Adrenal gland (tissue), 12 donors: ENCODE measurements around the gene SPRR1B. TPM values are rescaled to one million over a fixed set of nuclear protein-coding genes. Genes with fewer than 3 reads are reported as not detected.
"Not testable (repeated sequence)": the region's sequence is repeated elsewhere in the genome, so short reads cannot be mapped to it uniquely, and the experiment has no call there.

Experiments used
- DNase-seq, 7 donors: peaks; one replicate each; pipeline ENCODE4 v3.0.0-alpha.2; 2019 to 2020
- H3K27ac ChIP-seq, 5 donors: fragments of 200-600 bp; sonication (generic) in 4 of 5; 1 replicate in 3 of 5; 2 replicates in 2 of 5; pipeline versions ENCODE4 v1.5.1 to v1.8.0; 2016 to 2020; ENCODE audit warnings: mild to moderate bottlenecking in 1 of 5
- H3K27me3 ChIP-seq: fragments of 200-600 bp; 2 replicates; pipeline ENCODE4 v1.8.0; 2021
- H3K36me3 ChIP-seq, 2 donors: fragments of 200-600 bp; replicated peaks in 1 of 2; 1 replicate in 1 of 2; 2 replicates in 1 of 2; pipeline versions ENCODE4 v1.5.1 to v1.8.0; 2018 to 2022
- H3K4me1 ChIP-seq, 2 donors: fragments of 200-600 bp; replicated peaks in 1 of 2; 1 replicate in 1 of 2; 2 replicates in 1 of 2; pipeline versions ENCODE4 v1.5.1 to v1.8.0; 2018 to 2021
- H3K4me3 ChIP-seq, 4 donors: fragments of 200-600 bp; sonication (generic) in 3 of 4; one replicate each; pipeline ENCODE4 v1.5.1; 2016 to 2018
- H3K9me3 ChIP-seq, 3 donors: fragments of 200-600 bp; sonication (generic) in 1 of 3; replicated peaks in 1 of 3; 1 replicate in 2 of 3; 2 replicates in 1 of 3; pipeline versions ENCODE4 v1.5.1 to v1.8.0; 2016 to 2021
- POLR2A ChIP-seq, 2 donors: fragments of 450-650 bp; IDR thresholded peaks; one replicate each; pipeline ENCODE4 v1.6.1; 2017; ENCODE audit warnings: antibody characterized with exemption in 2 of 2, mild to moderate bottlenecking in 2 of 2, moderate library complexity in 1 of 2
- WGBS, 4 donors: extraction: QIAGEN DNeasy Blood & Tissue Kit in 2 of 4; methylation state at CpG; one replicate each; pipeline versions ENCODE4 v1.1.5 to v1.1.7; 2013 to 2017; 5-methylcytosine and 5-hydroxymethylcytosine counted together
- intact Hi-C, 2 donors: fragments of 100-400 bp; cut with DNase I; formaldehyde crosslinking; loops; one replicate each; pipeline versions ENCODE4 v1.14.1 to v1.15.0; 2022 to 2023
- polyA plus RNA-seq, 3 donors: library from polyadenylated mRNA; stranded (reverse); fragments of 200-250 nt in 2 of 3; fragments of 350-450 nt in 1 of 3; fragmentation: Illumina TruSeq in 1 of 3; extraction: RNeasy Lipid Tissue Mini Kit (QIAGEN cat#74804) in 1 of 3; gene quantifications; one replicate each; pipeline ENCODE4 v1.2.3, GENCODE V29; 2013 to 2014
- total RNA-seq, 9 donors: library from RNA; depleted of rRNA in 4 of 9; stranded (reverse); fragments of >200 nt in 4 of 9; fragments of 120-200 nt in 1 of 9; fragmentation: NEBNext Ultra II Directional in 1 of 9; extraction: Animal tissue kit (Norgen Biotek cat#: 25700) in 1 of 9; gene quantifications; one replicate each; pipeline versions ENCODE4 v1.1.0 to v1.2.4, GENCODE V29; 2013 to 2023
- TF ChIP-seq, protein P1 (sequence below), 6 experiments: fragments of 450-650 bp in 4 of 6; fragments of 200-600 bp in 2 of 6; sonication (generic) in 1 of 6; IDR thresholded peaks; 1 replicate in 5 of 6; 2 replicates in 1 of 6; pipeline versions ENCODE4 v1.5.1 to v1.8.0; 2016 to 2021; ENCODE audit warnings: antibody characterized with exemption in 6 of 6, mild to moderate bottlenecking in 2 of 6, moderate library complexity in 1 of 6
- donor health status: healthy with polysubstance abuse.
- donor health status: Bipolar disorder and iron deficiency.
- donor health status: DM: yes; HTN: yes; CAD: no.
- donor health status: DM: no; HTN: no; CAD: no.
- donor health status: DM: no; HTN: no; CAD: no.
- donor health status: DM: yes; HTN: yes; CAD: no.

SPRR1B gene
- total and polyA plus RNA-seq, 12 donors: 0.74 to 0.80 (median 0.74) TPM; not detected in 9

- no peaks in the 10 kb centered on the region for H3K36me3 ChIP-seq
Measured at GRCh38 chr1:153040950-153041631, 10.1 kb downstream of the SPRR1B start, which contains the start of gene SPRR2D. Gene SPRR2D, minus strand, starts transcription at chr1:153041120. Its CDS starts 774 bp downstream, at chr1:153040346.

GRCh38 chr1:153049211-153049610, 18.2 kb downstream of the SPRR1B start:
- intact Hi-C loops: no loop called here
- no peak overlapping the region for H3K4me3 ChIP-seq
- no peaks in the 10 kb centered on the region for H3K9me3 ChIP-seq
- no peak overlapping the region for H3K27ac ChIP-seq
- WGBS, 4 donors: 73 to 100% (median 80%) methylated on average over 1 to 2 of the region's 2 CpGs; no CpG with 5 or more reads in 1 of the 4 donors
- H3K4me1 ChIP-seq: no peaks in the 10 kb centered on the region
- H3K36me3 ChIP-seq: no peaks in the 10 kb centered on the region
- no peak for DNase-seq
- no peak for TF ChIP-seq POLR2A (IDR thresholded peaks at IDR 0.05)
- TF ChIP-seq, protein P1, sequence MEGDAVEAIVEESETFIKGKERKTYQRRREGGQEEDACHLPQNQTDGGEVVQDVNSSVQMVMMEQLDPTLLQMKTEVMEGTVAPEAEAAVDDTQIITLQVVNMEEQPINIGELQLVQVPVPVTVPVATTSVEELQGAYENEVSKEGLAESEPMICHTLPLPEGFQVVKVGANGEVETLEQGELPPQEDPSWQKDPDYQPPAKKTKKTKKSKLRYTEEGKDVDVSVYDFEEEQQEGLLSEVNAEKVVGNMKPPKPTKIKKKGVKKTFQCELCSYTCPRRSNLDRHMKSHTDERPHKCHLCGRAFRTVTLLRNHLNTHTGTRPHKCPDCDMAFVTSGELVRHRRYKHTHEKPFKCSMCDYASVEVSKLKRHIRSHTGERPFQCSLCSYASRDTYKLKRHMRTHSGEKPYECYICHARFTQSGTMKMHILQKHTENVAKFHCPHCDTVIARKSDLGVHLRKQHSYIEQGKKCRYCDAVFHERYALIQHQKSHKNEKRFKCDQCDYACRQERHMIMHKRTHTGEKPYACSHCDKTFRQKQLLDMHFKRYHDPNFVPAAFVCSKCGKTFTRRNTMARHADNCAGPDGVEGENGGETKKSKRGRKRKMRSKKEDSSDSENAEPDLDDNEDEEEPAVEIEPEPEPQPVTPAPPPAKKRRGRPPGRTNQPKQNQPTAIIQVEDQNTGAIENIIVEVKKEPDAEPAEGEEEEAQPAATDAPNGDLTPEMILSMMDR (IDR thresholded peaks at IDR 0.05): no peak
- H3K27me3 ChIP-seq: peaks cover 4% of the 10 kb centered on the region

More at GRCh38 chr1:153040950-153041631, 10.1 kb downstream of the SPRR1B start, which contains the start of gene SPRR2D:
- H3K9me3 ChIP-seq: no peaks in the 10 kb centered on the region
- intact Hi-C loops: no loop called here
- no peak for DNase-seq
- H3K4me1 ChIP-seq: no peaks in the 10 kb centered on the region
- no peaks in the 10 kb centered on the region for H3K27me3 ChIP-seq
- no peak within 1 kb of the TSS for H3K27ac ChIP-seq
- H3K4me3 ChIP-seq: no peak within 1 kb of the TSS
- WGBS, 4 donors: 60 to 67% (median 64%) methylated on average over 4 of the region's 4 CpGs
- TF ChIP-seq POLR2A (IDR thresholded peaks at IDR 0.05): no peak
- TF ChIP-seq, protein P1 (IDR thresholded peaks at IDR 0.05): no peak

DNA sequence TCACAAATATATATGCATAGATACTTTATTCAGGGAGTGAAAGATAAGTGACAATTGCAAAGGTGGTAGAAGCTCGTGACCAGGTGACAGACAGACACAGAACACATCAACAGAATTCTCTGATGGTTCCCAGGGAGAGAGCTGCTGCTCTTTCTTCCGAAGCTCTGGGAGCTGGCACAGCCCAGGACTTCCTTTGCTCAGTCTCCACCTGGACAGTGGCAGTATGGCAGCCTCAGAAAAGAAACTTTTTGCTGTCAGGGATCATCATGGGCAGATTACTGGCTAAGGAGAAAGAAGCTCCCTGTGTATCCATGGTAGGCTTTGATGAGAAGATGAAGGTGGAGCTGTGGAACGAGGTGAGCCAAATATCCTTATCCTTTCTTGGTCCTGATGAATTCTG, 25.1 kb downstream of the SPRR1B start:
- H3K4me3 ChIP-seq, intact Hi-C loops, H3K4me1 ChIP-seq, H3K27ac ChIP-seq, DNase-seq, H3K36me3 ChIP-seq, H3K27me3 ChIP-seq, H3K9me3 ChIP-seq: not testable (repeated sequence)
- 47 to 59% (median 52%) methylated on average over 3 of the region's 3 CpGs for WGBS, 4 donors

GRCh38 chr1:153057375-153057774, 26.4 kb downstream of the SPRR1B start, which contains the start of gene SPRR2A:
Gene SPRR2A, minus strand, starts transcription at chr1:153057512. Its CDS starts 777 bp downstream, at chr1:153056735.
- no peak for DNase-seq
- Histone ChIP-seq H3K4me3 (no peak within 1 kb of the TSS), H3K9me3 (no peaks in the 10 kb centered on the region), H3K27ac (no peak within 1 kb of the TSS), H3K36me3 (no peaks in the 10 kb centered on the region), H3K4me1 (no peaks in the 10 kb centered on the region), H3K27me3 (no peaks in the 10 kb centered on the region)
- intact Hi-C loops: no loop called here
- TF ChIP-seq, protein P1 (IDR thresholded peaks at IDR 0.05): no peak
- WGBS, 4 donors: 63 to 75% (median 69%) methylated on average over 2 of the region's 2 CpGs

- H3K9me3 ChIP-seq: no peaks in the 10 kb centered on the region
- no peaks in the 10 kb centered on the region for H3K36me3 ChIP-seq
- DNase-seq: no peak
- no peaks in the 10 kb centered on the region for H3K4me1 ChIP-seq
- WGBS, 4 donors: 52 to 75% (median 70%) methylated on average over 2 of the region's 2 CpGs
- TF ChIP-seq, protein P1 (IDR thresholded peaks at IDR 0.05): no peak
- TF ChIP-seq POLR2A (IDR thresholded peaks at IDR 0.05): no peak
- intact Hi-C loops: no loop called here
- H3K4me3 ChIP-seq: no peak overlapping the region
- no peak overlapping the region for H3K27ac ChIP-seq
- no peaks in the 10 kb centered on the region for H3K27me3 ChIP-seq
Measured at GRCh38 chr1:153058154-153058553, 27.2 kb downstream of the SPRR1B start.
